Small intestine (tissue), 7 donors: ENCODE results near the gene RCSD1. TPM values are rescaled to one million over a fixed set of nuclear protein-coding genes. Genes with fewer than 3 reads are reported as not detected.

ENCODE experiments used
- DNase-seq, 2 donors: peaks; one replicate each; pipeline versions ENCODE4 v3.0.0 to v3.0.0-alpha.2; 2013
- FAIRE-seq: peaks from 2 replicates; lab custom pipeline; 2012; peaks lifted over from hg19 to GRCh38; lab: Jason Lieb, UNC
- H3K27ac ChIP-seq, 3 donors: one replicate each; pipeline ENCODE4 v1.5.1; 2013; ENCODE audit warnings: low read length in 2 of 3, mild to moderate bottlenecking in 2 of 3, control low read depth in 1 of 3, inconsistent platforms in 1 of 3, low read depth in 1 of 3, moderate library complexity in 1 of 3
- H3K27me3 ChIP-seq, 3 donors: one replicate each; pipeline ENCODE4 v1.6.1; 2013; ENCODE audit warnings: low read length in 3 of 3, inconsistent platforms in 1 of 3; ENCODE audit not compliant: control insufficient read depth in 3 of 3, insufficient read depth in 3 of 3
- H3K36me3 ChIP-seq, 3 donors: one replicate each; pipeline ENCODE4 v1.6.1; 2013; ENCODE audit warnings: low read length in 3 of 3, inconsistent platforms in 1 of 3, low read depth in 1 of 3, mild to moderate bottlenecking in 1 of 3, moderate library complexity in 1 of 3; ENCODE audit not compliant: control insufficient read depth in 3 of 3, insufficient read depth in 2 of 3
- H3K4me1 ChIP-seq, 3 donors: one replicate each; pipeline ENCODE4 v1.6.1; 2013; ENCODE audit warnings: low read length in 2 of 3, inconsistent platforms in 1 of 3, low read depth in 1 of 3, mild to moderate bottlenecking in 1 of 3, moderate library complexity in 1 of 3; ENCODE audit not compliant: control insufficient read depth in 3 of 3, insufficient read depth in 2 of 3
- H3K4me3 ChIP-seq, 3 donors: one replicate each; pipeline ENCODE4 v1.5.1; 2013; ENCODE audit warnings: low read length in 3 of 3, control low read depth in 1 of 3, inconsistent platforms in 1 of 3, low read depth in 1 of 3, mild to moderate bottlenecking in 1 of 3, moderate library complexity in 1 of 3
- H3K9me3 ChIP-seq, 2 donors: one replicate each; pipeline ENCODE4 v1.6.1; 2013; ENCODE audit warnings: low read depth in 1 of 2, low read length in 1 of 2; ENCODE audit not compliant: control insufficient read depth in 2 of 2, insufficient read depth in 1 of 2
- WGBS, 3 donors: extraction: QIAGEN DNeasy Blood & Tissue Kit; methylation state at CpG; one replicate each; pipeline ENCODE4 v1.1.7; 2013; 5-methylcytosine and 5-hydroxymethylcytosine counted together
- polyA plus RNA-seq, 4 donors: library from polyadenylated mRNA; stranded (reverse) in 3 of 4; unstranded in 1 of 4; fragments of 200-250 nt in 3 of 4; fragments of 120-200 nt in 1 of 4; gene quantifications; one replicate each; pipeline versions ENCODE4 v1.2.1 to v1.2.3, GENCODE V29; 2013
- donor health status: healthy with polysubstance abuse.
- donor health status: control.
- donor health status: control.
- donor health status: Bipolar disorder and iron deficiency.
- donor health status: healthy.

Gene RCSD1
- polyA plus RNA-seq, 4 donors: 2.0 to 14.1 (median 8.0) TPM

DNA sequence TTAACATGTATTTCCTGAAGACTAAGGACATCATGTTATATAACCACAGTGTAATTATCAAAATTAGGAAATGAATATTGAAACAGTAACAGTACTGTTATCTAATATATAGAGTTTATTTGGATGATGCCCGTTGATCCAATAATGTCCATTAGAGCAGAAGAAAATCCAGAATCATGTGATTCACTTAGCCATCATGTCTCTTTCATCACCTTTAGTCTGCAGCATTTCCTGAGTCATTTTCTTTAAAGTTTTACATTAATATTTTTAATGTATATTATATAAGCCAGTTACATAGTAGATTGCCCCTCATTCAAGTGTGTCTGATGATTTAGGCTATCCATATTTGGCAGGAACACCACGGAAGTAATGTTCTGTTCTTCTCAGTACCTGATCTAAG is 120.6 kb downstream of the RCSD1 start:
- DNase-seq (no peak), FAIRE-seq (no peak)
- Histone ChIP-seq H3K9me3 (no peaks in the 10 kb centered on the region), H3K4me1 (peaks cover 5 to 18% (median 8%) of the 10 kb centered on the region in 3 donors), H3K27ac (no peak overlapping the region), H3K4me3 (no peak overlapping the region), H3K27me3 (no peaks in the 10 kb centered on the region), H3K36me3 (peaks cover 0 to 5% (median 0%) of the 10 kb centered on the region in 3 donors)
- 88 to 93% (median 90%) methylated on average over 2 of the region's 2 CpGs for WGBS, 3 donors

DNA sequence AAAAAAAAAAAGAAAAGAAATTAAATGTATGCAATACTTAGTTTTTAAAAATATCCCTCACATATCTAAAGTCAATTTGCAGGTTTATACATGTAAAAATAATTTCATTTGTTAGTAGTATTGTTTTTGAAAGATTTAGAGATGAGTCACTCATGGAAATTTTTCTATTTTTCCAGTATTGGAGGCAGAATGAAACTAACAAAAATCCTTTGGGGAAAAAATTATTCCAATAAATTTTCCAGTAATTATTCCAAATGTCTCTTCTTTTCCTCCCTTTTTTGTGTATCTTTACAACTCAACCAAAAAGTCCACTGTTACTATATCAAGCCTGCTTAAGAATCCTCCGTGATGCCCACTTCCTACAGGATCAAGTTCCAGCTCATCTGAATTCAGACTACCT is 121.6 kb downstream of the RCSD1 start:
- H3K36me3 ChIP-seq: peaks cover 0 to 3% (median 0%) of the 10 kb centered on the region in 3 donors
- WGBS, 3 donors: 87 to 100% (median 90%) methylated on average over 1 of the region's 1 CpG
- no peak overlapping the region for H3K27ac ChIP-seq
- H3K4me1 ChIP-seq: peaks cover 5 to 21% (median 8%) of the 10 kb centered on the region in 3 donors
- DNase-seq (no peak), FAIRE-seq (peak; percentile 47)
- no peaks in the 10 kb centered on the region for H3K27me3 ChIP-seq
- no peak overlapping the region for H3K4me3 ChIP-seq
- H3K9me3 ChIP-seq: no peaks in the 10 kb centered on the region

DNA sequence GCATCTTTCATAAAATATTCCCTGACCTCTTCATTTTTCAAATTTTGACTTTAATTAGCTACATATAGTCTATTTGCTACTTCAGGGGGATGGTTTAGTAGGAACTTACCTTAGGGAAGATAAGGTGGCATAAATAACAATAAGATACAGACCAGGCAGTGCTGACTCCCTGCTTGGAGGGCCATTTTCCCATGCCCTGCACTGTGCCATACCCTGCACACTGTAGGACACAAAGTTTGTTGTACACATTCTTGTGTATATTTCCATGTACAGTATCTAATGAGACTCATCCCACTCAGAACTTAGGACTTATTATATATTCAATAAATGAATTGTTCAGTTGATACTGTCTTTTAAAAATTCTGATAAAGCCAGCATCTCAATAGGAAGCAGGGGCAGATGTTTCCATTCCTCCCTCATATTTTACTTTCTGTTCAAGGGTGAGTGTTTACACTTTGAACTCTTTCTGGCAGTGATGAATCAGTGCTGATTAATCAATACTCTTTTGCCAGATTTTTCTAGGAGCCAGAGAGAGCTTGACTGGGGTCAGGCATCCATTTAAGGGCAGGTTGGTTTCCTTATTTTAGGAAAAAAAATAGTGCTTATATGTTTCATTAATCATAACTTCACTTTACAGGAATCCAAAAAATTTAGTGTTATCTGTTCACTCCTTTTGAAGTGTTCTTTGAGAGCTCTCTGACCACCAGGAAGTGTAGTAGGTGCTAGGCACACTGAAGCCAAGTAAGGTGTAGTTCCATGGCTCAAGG is 122.4 kb downstream of the RCSD1 start:
- FAIRE-seq (no peak), DNase-seq (peak in 1 of 2 donors; percentile 76)
- Histone ChIP-seq H3K27ac (peak overlapping the region in 2 of 3 donors; percentile 89 to 94), H3K9me3 (no peaks in the 10 kb centered on the region), H3K4me1 (peaks cover 5 to 26% (median 9%) of the 10 kb centered on the region in 3 donors), H3K27me3 (no peaks in the 10 kb centered on the region), H3K4me3 (no peak overlapping the region), H3K36me3 (peaks cover 0 to 3% (median 0%) of the 10 kb centered on the region in 3 donors)

DNA sequence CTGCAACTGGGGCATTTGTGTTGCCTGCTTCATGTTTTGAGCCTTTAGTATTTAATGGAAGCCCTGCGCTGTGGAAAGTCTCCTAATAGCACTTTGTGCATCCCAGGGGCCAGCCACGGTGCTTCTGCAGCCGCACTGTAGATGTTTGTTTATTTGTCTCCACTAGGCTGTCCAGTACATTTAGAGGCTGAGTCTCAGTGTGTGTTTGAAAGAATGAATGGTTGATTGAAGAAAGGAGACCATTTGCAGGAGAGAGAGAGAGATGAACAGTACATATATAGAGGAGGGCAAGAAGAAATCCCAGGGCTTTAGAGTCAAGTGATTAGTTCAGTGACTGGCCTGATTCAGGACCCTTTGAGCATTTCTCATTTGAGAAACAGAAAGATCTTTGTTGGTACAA is 125.6 kb downstream of the RCSD1 start:
- Histone ChIP-seq H3K36me3 (peaks cover 0 to 3% (median 0%) of the 10 kb centered on the region in 3 donors), H3K4me3 (no peak overlapping the region), H3K27me3 (no peaks in the 10 kb centered on the region), H3K4me1 (peaks cover 5 to 27% (median 10%) of the 10 kb centered on the region in 3 donors), H3K9me3 (no peaks in the 10 kb centered on the region), H3K27ac (no peak overlapping the region)
- FAIRE-seq: no peak
- DNase-seq: peak in 1 of 2 donors; percentile 12
- whole genome bisulfite sequencing, 3 donors: 62 to 74% (median 66%) methylated on average over 3 of the region's 3 CpGs

Other genes starting within 250 kb of the RCSD1 start
- gene CD247, start 111.7 kb upstream of the RCSD1 start, polyA plus RNA-seq: 1 to 10 TPM in 3 of 4 donors, under 1 TPM in 1; 0.45 to 5.0 (median 3.2) TPM
- gene CREG1, start 76.5 kb upstream of the RCSD1 start, polyA plus RNA-seq: 100 to 1,000 TPM in 1 of 4 donors, 10 to 100 TPM in 3; 27.3 to 218 (median 59.3) TPM
- gene MPZL1, start 91.8 kb downstream of the RCSD1 start, polyA plus RNA-seq: 100 to 1,000 TPM in 1 of 4 donors, 10 to 100 TPM in 1, 1 to 10 TPM in 2; 8.1 to 107 (median 31.4) TPM